ENCODE results near the gene SNRPA1. TPM values are rescaled to one million over a fixed set of nuclear protein-coding genes. Genes with fewer than 3 reads are reported as not detected.

The SNRPA1 gene
- total RNA-seq, 1 experiment from 2014 or later, result 99.5 TPM

- Mint-ChIP-seq H3K9me3 (ENCODE audit: unreplicated experiment) (no peaks in the 10 kb centered on the region), H3K4me3 (ENCODE audit: unreplicated experiment) (no peak overlapping the region), H3K27ac (ENCODE audit: low read depth, unreplicated experiment) (no peak overlapping the region), H3K27me3 (ENCODE audit: insufficient read depth, unreplicated experiment) (no peaks in the 10 kb centered on the region), H3K4me1 (ENCODE audit: insufficient read depth, unreplicated experiment) (no peaks in the 10 kb centered on the region), H3K36me3 (ENCODE audit: insufficient read depth, unreplicated experiment) (peaks cover 9% of the 10 kb centered on the region)
- intact Hi-C loops (cut with micrococcal nuclease), result no loop called here
- no peak for DNase-seq (ENCODE audit: unreplicated experiment)
- POLR2A ChIA-PET, result no interaction called here
- CTCF ChIA-PET, result interaction anchor here (0.6 kb wide), 1 partner anchor 250 kb away, joined by 3 read pairs; no protein-coding TSS in a partner anchor
- no TSS peak for BruUV-seq (replicated peaks)
- no peak for TF ChIP-seq CTCF (IDR thresholded peaks at IDR 0.05; ENCODE audit: unreplicated experiment)
Measured at GRCh38 chr15:101264011-101264410, 31.0 kb downstream of the SNRPA1 start.

DNA sequence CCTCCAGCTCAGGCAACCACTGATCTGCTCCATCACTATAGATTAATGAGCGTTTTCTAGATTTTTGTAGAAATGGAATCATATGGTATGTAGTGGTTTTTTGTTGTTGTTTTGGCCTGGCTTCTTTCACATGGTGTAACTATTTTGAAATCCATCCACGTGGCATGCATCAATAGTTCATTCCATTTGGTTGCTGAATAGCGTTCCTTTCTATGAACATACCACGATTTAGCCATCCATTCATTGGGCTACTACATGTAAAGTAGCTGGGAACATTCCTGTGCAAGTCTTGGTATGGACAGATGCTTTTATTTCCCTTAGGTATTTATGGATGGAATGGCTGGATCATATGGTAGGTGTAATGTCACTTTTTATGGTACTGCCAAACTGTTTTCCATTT, 32.5 kb downstream of the SNRPA1 start:
- Mint-ChIP-seq H3K27ac (ENCODE audit: low read depth, unreplicated experiment) (no peak overlapping the region), H3K4me1 (ENCODE audit: insufficient read depth, unreplicated experiment) (no peaks in the 10 kb centered on the region), H3K27me3 (ENCODE audit: insufficient read depth, unreplicated experiment) (no peaks in the 10 kb centered on the region), H3K36me3 (ENCODE audit: insufficient read depth, unreplicated experiment) (peaks cover 8% of the 10 kb centered on the region), H3K9me3 (ENCODE audit: unreplicated experiment) (no peaks in the 10 kb centered on the region), H3K4me3 (ENCODE audit: unreplicated experiment) (no peak overlapping the region)
- no peak for DNase-seq (ENCODE audit: unreplicated experiment)
- CTCF ChIA-PET, result interaction anchor here (0.7 to 1.9 kb wide), 7 partner anchors 172 to 458 kb away, joined by 3 to 10 read pairs (median 5); no protein-coding TSS in a partner anchor
- BruUV-seq (replicated peaks), result no TSS peak
- TF ChIP-seq CTCF (IDR thresholded peaks at IDR 0.05; ENCODE audit: unreplicated experiment), result no peak
- POLR2A ChIA-PET, result interaction anchor here (1.0 kb wide), 1 partner anchor 10 kb away, joined by 3 read pairs; no protein-coding TSS in a partner anchor
- intact Hi-C loops (cut with micrococcal nuclease), result no loop called here

DNA sequence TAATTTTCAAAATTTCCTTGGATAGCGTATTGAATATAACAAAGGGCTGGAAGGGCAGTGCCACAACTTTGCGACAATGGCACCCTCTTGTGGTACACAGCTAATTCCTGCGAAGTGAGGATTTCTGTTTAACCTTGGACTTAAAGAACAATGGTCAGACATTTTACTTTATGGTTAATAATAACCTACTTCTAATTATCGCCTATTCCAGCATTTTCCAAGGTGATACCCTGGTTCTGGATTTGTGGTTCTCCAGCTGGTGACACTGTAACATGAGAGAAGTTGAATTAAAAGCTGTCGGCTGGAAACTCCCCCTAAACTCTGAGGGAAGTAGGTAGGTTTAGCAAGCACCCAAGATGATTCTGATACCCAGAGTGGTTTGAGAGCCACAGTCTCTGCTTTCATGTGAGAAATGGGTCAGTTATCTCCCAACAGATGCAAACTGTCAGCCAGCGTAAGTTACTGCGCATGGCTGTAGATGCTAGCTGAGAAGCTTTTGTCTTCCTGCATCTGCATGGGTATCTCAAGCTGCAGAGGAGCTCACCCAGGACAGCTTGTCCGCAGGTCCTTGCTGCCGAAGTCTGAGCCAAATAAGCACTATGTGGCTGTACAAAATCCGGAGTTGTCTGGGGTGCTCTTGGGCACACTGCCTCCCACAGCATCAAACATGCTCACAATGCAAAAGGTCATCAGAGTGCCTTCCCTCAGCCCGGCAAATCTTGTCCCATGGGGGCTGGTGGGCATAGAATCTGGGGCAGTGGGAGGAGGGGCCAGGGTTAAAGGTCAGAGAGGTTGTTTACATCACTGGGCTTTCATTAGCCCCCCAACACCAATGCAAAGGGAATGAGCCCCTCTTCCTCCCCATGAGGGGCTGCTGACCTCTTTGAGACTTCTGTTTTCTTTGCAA, 36.6 kb downstream of the SNRPA1 start:
- ChIA-PET POLR2A (interaction anchor here (0.8 to 1.2 kb wide), 4 partner anchors 9 to 340 kb away, joined by 3 to 5 read pairs (median 4); partner anchors contain the start of gene LRRK1), CTCF (interaction anchor here (0.6 to 4.3 kb wide), 30 partner anchors 8 to 1996 kb away, joined by 3 to 62 read pairs (median 4); no protein-coding TSS in a partner anchor)
- H3K27ac Mint-ChIP-seq (ENCODE audit: low read depth, unreplicated experiment), result no peak overlapping the region
- no peak overlapping the region for H3K4me3 Mint-ChIP-seq (ENCODE audit: unreplicated experiment)
- no peaks in the 10 kb centered on the region for H3K27me3 Mint-ChIP-seq (ENCODE audit: insufficient read depth, unreplicated experiment)
- no peaks in the 10 kb centered on the region for H3K36me3 Mint-ChIP-seq (ENCODE audit: insufficient read depth, unreplicated experiment)
- DNase-seq (ENCODE audit: unreplicated experiment), result peak; percentile 77
- BruUV-seq (replicated peaks), result no TSS peak
- H3K4me1 Mint-ChIP-seq (ENCODE audit: insufficient read depth, unreplicated experiment), result peaks cover 5% of the 10 kb centered on the region
- intact Hi-C loops (cut with micrococcal nuclease), result loop anchor here (1.0 to 5.0 kb wide), 4 partner anchors 170 to 631 kb away; partner anchors contain the start of gene LRRK1
- no peaks in the 10 kb centered on the region for H3K9me3 Mint-ChIP-seq (ENCODE audit: unreplicated experiment)
- peak; percentile 85 for TF ChIP-seq CTCF (IDR thresholded peaks at IDR 0.05; ENCODE audit: unreplicated experiment)

DNA sequence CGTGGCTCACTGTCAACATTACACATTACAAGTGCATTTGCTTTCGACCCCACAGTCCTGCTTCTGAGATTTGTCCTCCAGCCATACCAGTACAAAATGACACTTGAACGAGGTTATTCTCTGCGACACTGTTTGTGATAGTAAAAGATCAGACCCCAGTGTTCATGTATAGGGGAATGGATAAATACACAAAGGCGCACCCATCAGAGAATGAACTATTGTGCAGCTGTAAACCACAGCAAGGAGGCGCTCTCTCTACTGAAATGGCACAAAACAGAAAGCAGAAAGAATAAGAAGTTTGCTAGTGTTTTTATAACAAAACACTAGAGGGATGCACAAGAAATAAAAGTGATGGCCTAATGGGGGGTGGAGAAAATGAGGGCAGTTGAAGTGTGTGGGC, 38.3 kb downstream of the SNRPA1 start:
- Mint-ChIP-seq H3K4me1 (ENCODE audit: insufficient read depth, unreplicated experiment) (peaks cover 5% of the 10 kb centered on the region), H3K4me3 (ENCODE audit: unreplicated experiment) (no peak overlapping the region), H3K27me3 (ENCODE audit: insufficient read depth, unreplicated experiment) (no peaks in the 10 kb centered on the region), H3K9me3 (ENCODE audit: unreplicated experiment) (no peaks in the 10 kb centered on the region), H3K36me3 (ENCODE audit: insufficient read depth, unreplicated experiment) (no peaks in the 10 kb centered on the region), H3K27ac (ENCODE audit: low read depth, unreplicated experiment) (no peak overlapping the region)
- peak; percentile 28 for TF ChIP-seq CTCF (IDR thresholded peaks at IDR 0.05; ENCODE audit: unreplicated experiment)
- DNase-seq (ENCODE audit: unreplicated experiment), result peak; percentile 30
- no TSS peak for BruUV-seq (replicated peaks)
- POLR2A ChIA-PET, result no interaction called here
- intact Hi-C loops (cut with micrococcal nuclease), result loop anchor here (5.0 kb wide), 2 partner anchors 339 to 629 kb away; partner anchors contain the start of gene LRRK1
- CTCF ChIA-PET, result interaction anchor here (1.1 to 4.3 kb wide), 7 partner anchors 16 to 248 kb away, joined by 5 to 62 read pairs (median 18); no protein-coding TSS in a partner anchor
